Peyer's patch (tissue), 4 donors: Measurements from ENCODE around the gene NUP107. TPM values are rescaled to one million over a fixed set of nuclear protein-coding genes. Genes with fewer than 3 reads are reported as not detected.

Experiments
- DNase-seq, 3 donors: peaks; one replicate each; pipeline ENCODE4 v3.0.0-alpha.2; 2017 to 2019
- H3K27ac ChIP-seq, 4 donors: fragments of 200-600 bp; sonication (generic); one replicate each; pipeline ENCODE4 v1.5.1; 2016 to 2019
- H3K27me3 ChIP-seq, 2 donors: fragments of 200-600 bp; sonication (generic); one replicate each; pipeline ENCODE4 v1.5.1; 2019
- H3K36me3 ChIP-seq, 3 donors: fragments of 200-600 bp; sonication (generic); one replicate each; pipeline ENCODE4 v1.5.1; 2016 to 2019
- H3K4me1 ChIP-seq, 4 donors: fragments of 200-600 bp; sonication (generic); one replicate each; pipeline ENCODE4 v1.5.1; 2016 to 2019
- H3K4me3 ChIP-seq, 4 donors: fragments of 200-600 bp; sonication (generic); 1 replicate in 3 of 4; 2 replicates in 1 of 4; pipeline ENCODE4 v1.5.1; 2016 to 2019; ENCODE audit warnings: mild to moderate bottlenecking in 1 of 4
- H3K9me3 ChIP-seq, 4 donors: fragments of 200-600 bp; sonication (generic); one replicate each; pipeline ENCODE4 v1.5.1; 2016 to 2019; ENCODE audit warnings: mild to moderate bottlenecking in 1 of 4
- POLR2A ChIP-seq, 2 donors: fragments of 450-650 bp; IDR thresholded peaks; one replicate each; pipeline ENCODE4 v1.5.1; 2017; ENCODE audit warnings: antibody characterized with exemption in 2 of 2, mild to moderate bottlenecking in 2 of 2, moderate library complexity in 2 of 2
- total RNA-seq, 4 donors: library from RNA; depleted of rRNA; stranded (reverse); fragments of >200 nt; gene quantifications; one replicate each; pipeline ENCODE4 v1.1.0, GENCODE V29; 2016
- TF ChIP-seq, protein P1 (sequence below), 6 experiments: fragments of 450-650 bp in 4 of 6; fragments of 200-600 bp in 2 of 6; sonication (generic) in 1 of 6; IDR thresholded peaks; one replicate each; pipeline ENCODE4 v1.5.1; 2017 to 2019; ENCODE audit warnings: antibody characterized with exemption in 6 of 6, mild to moderate bottlenecking in 3 of 6, moderate library complexity in 1 of 6

The NUP107 gene
- total RNA-seq, 4 donors from 2014 or later, result 24.3 to 58.6 (median 36.1) TPM

DNA sequence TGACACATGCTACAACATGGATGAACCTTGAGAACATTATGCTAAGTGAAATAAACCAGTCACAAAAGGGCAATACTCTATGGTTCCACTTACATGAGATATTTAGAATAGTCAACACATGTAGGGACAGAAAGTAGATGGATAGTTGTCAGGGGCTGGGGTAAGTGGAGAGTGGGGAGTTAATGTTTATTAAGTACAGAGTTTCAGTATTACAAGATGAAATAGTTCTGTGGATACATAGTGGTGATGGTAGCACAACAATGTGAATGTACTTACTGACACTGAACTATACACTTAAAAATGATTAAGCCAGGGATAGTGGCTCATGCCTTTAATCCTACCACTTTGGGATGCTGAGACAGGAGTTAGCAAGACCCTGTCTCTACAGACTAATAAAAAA, 8.7 kb downstream of the NUP107 start:
- no peaks in the 10 kb centered on the region for H3K9me3 ChIP-seq
- no peak for DNase-seq
- H3K36me3 ChIP-seq, result peaks cover 0 to 95% (median 0%) of the 10 kb centered on the region in 3 donors
- no peak overlapping the region for H3K4me3 ChIP-seq
- no peaks in the 10 kb centered on the region for H3K27me3 ChIP-seq
- no peak for TF ChIP-seq POLR2A (IDR thresholded peaks at IDR 0.05)
- TF ChIP-seq, protein P1, sequence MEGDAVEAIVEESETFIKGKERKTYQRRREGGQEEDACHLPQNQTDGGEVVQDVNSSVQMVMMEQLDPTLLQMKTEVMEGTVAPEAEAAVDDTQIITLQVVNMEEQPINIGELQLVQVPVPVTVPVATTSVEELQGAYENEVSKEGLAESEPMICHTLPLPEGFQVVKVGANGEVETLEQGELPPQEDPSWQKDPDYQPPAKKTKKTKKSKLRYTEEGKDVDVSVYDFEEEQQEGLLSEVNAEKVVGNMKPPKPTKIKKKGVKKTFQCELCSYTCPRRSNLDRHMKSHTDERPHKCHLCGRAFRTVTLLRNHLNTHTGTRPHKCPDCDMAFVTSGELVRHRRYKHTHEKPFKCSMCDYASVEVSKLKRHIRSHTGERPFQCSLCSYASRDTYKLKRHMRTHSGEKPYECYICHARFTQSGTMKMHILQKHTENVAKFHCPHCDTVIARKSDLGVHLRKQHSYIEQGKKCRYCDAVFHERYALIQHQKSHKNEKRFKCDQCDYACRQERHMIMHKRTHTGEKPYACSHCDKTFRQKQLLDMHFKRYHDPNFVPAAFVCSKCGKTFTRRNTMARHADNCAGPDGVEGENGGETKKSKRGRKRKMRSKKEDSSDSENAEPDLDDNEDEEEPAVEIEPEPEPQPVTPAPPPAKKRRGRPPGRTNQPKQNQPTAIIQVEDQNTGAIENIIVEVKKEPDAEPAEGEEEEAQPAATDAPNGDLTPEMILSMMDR (IDR thresholded peaks at IDR 0.05), result no peak
- no peak overlapping the region for H3K27ac ChIP-seq
- H3K4me1 ChIP-seq, result no peaks in the 10 kb centered on the region

DNA sequence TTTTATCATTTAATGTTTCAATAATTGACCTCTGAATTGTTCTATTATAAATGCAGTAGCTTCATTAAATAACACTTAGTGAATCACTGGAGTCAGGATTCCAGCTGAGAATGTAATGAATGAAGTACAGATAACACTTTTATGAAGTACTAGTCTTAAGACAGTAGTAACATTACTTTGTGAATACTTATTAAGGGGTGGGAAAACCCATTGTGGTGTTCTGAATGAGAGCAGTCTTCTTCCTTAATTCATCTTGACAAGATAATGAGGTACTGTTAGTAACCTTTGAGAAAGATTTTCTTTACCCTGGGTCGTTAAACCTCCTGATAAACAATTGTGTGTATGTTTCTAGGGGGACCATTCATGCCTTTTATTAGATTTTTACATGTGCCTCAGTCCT, 12.7 kb downstream of the NUP107 start:
- Histone ChIP-seq H3K36me3 (peaks cover 0 to 96% (median 0%) of the 10 kb centered on the region in 3 donors), H3K27me3 (no peaks in the 10 kb centered on the region), H3K9me3 (no peaks in the 10 kb centered on the region), H3K4me3 (no peak overlapping the region), H3K4me1 (no peaks in the 10 kb centered on the region), H3K27ac (no peak overlapping the region)
- no peak for DNase-seq
- no peak for TF ChIP-seq POLR2A (IDR thresholded peaks at IDR 0.05)
- TF ChIP-seq, protein P1 (IDR thresholded peaks at IDR 0.05), result no peak

DNA sequence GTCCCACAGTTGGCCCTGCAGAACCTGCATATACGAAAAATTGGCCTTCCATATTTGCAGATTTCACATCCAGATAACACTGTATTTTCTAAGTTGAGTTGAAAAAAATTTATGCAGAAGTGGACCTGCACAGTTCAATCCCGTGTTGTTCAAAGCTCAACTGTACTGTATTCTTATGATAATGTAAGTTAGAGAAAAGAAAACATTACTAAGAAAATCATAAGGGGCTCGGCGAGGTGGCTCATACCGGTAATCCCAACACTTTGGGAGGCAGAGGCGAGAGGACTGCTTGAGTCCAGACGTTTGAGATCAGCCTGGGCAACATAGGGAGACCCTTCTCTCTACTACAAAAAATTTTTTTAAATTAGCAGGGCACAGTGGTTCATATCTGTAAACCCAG, 41.0 kb downstream of the NUP107 start:
- Histone ChIP-seq H3K27me3 (no peaks in the 10 kb centered on the region), H3K9me3 (no peaks in the 10 kb centered on the region), H3K36me3 (peaks cover 0 to 47% (median 0%) of the 10 kb centered on the region in 3 donors), H3K4me3 (no peak overlapping the region), H3K4me1 (no peaks in the 10 kb centered on the region), H3K27ac (no peak overlapping the region)
- TF ChIP-seq POLR2A (IDR thresholded peaks at IDR 0.05), result no peak
- TF ChIP-seq, protein P1 (IDR thresholded peaks at IDR 0.05), result no peak
- no peak for DNase-seq

DNA sequence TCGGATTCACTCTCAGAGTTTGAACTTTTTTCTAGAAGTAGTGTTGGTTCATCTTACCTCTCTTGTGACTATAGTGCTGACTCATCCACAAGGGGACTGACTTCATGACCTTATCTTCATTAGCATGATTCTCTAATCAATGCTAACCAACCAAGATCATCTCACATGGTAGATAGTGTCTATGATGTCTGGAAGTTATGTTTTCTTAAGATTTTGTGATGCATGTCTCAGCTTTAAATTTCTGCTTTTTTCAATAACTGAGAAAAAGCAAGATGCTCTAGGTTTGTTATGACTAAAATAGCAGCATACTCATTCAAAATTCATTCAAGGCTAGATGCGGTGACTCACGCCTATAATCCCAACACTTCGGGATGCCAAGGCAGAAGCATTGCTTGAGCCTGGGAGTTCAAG, 46.9 kb downstream of the NUP107 start:
- H3K4me3 ChIP-seq, result no peak overlapping the region
- no peaks in the 10 kb centered on the region for H3K4me1 ChIP-seq
- no peaks in the 10 kb centered on the region for H3K9me3 ChIP-seq
- H3K36me3 ChIP-seq, result peaks cover 0 to 55% (median 0%) of the 10 kb centered on the region in 3 donors
- H3K27me3 ChIP-seq, result no peaks in the 10 kb centered on the region
- DNase-seq, result no peak
- H3K27ac ChIP-seq, result no peak overlapping the region
- TF ChIP-seq POLR2A (IDR thresholded peaks at IDR 0.05), result no peak
- TF ChIP-seq, protein P1 (IDR thresholded peaks at IDR 0.05), result no peak

DNA sequence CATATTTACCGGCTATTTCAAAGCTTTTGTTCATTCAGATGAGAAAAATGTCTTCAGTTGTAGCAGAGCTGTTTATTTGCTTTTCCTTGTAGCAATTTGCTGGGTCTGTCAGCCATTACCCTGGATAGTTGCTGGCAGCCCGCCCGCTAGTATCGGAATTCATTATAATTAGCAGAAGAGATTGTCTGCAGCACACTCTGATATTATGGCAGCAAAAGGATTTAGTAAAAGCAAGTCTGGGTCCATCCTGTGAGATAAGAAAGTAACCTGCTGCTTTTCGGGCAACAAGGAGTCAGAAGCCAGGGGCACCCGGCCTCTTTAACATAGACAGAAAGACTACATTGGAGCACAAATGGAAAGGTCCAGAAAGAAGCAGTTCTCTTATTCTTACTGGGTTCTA, 53.1 kb downstream of the NUP107 start:
- peaks cover 0 to 16% (median 0%) of the 10 kb centered on the region in 3 donors for H3K36me3 ChIP-seq

More for the DNA sequence above, 53.1 kb downstream of the NUP107 start:
- no peak for DNase-seq
- Histone ChIP-seq H3K4me1 (no peaks in the 10 kb centered on the region), H3K4me3 (no peak overlapping the region), H3K9me3 (no peaks in the 10 kb centered on the region), H3K27ac (no peak overlapping the region), H3K27me3 (no peaks in the 10 kb centered on the region)
- TF ChIP-seq POLR2A (IDR thresholded peaks at IDR 0.05), result no peak
- TF ChIP-seq, protein P1 (IDR thresholded peaks at IDR 0.05), result no peak
